WI38 (cell line): ENCODE results near the gene CAMKK2.

Experiments used
- H3K4me3 ChIP-seq: 2 replicates; pipeline ENCODE4 v1.5.1; 2011; ENCODE audit warnings: low read depth, mild to moderate bottlenecking, control low read depth, low read length
- TF ChIP-seq, protein P1 (sequence below): IDR thresholded peaks from 2 replicates; pipeline ENCODE4 v1.5.1; 2012; ENCODE audit warnings: low read depth, mild to moderate bottlenecking, control low read depth, low read length

CAMKK2 gene

GRCh38 chr12:121250359-121250758 lies 46.1 kb downstream of the CAMKK2 start:
- TF ChIP-seq, protein P1, sequence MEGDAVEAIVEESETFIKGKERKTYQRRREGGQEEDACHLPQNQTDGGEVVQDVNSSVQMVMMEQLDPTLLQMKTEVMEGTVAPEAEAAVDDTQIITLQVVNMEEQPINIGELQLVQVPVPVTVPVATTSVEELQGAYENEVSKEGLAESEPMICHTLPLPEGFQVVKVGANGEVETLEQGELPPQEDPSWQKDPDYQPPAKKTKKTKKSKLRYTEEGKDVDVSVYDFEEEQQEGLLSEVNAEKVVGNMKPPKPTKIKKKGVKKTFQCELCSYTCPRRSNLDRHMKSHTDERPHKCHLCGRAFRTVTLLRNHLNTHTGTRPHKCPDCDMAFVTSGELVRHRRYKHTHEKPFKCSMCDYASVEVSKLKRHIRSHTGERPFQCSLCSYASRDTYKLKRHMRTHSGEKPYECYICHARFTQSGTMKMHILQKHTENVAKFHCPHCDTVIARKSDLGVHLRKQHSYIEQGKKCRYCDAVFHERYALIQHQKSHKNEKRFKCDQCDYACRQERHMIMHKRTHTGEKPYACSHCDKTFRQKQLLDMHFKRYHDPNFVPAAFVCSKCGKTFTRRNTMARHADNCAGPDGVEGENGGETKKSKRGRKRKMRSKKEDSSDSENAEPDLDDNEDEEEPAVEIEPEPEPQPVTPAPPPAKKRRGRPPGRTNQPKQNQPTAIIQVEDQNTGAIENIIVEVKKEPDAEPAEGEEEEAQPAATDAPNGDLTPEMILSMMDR = no peak
- no peak overlapping the region for H3K4me3 ChIP-seq

- TF ChIP-seq, protein P1 = no peak
- no peak overlapping the region for H3K4me3 ChIP-seq
Measured at GRCh38 chr12:121248622-121249021, 47.9 kb downstream of the CAMKK2 start.

GRCh38 chr12:121246893-121247557 lies 49.5 kb downstream of the CAMKK2 start:
- TF ChIP-seq, protein P1 = no peak
- H3K4me3 ChIP-seq = no peak overlapping the region

- TF ChIP-seq, protein P1 = no peak
- no peak overlapping the region for H3K4me3 ChIP-seq
Measured at GRCh38 chr12:121245951-121246350, 50.6 kb downstream of the CAMKK2 start.

- TF ChIP-seq, protein P1 = no peak
- no peak overlapping the region for H3K4me3 ChIP-seq
Measured at GRCh38 chr12:121245031-121245430, 51.5 kb downstream of the CAMKK2 start.

DNA sequence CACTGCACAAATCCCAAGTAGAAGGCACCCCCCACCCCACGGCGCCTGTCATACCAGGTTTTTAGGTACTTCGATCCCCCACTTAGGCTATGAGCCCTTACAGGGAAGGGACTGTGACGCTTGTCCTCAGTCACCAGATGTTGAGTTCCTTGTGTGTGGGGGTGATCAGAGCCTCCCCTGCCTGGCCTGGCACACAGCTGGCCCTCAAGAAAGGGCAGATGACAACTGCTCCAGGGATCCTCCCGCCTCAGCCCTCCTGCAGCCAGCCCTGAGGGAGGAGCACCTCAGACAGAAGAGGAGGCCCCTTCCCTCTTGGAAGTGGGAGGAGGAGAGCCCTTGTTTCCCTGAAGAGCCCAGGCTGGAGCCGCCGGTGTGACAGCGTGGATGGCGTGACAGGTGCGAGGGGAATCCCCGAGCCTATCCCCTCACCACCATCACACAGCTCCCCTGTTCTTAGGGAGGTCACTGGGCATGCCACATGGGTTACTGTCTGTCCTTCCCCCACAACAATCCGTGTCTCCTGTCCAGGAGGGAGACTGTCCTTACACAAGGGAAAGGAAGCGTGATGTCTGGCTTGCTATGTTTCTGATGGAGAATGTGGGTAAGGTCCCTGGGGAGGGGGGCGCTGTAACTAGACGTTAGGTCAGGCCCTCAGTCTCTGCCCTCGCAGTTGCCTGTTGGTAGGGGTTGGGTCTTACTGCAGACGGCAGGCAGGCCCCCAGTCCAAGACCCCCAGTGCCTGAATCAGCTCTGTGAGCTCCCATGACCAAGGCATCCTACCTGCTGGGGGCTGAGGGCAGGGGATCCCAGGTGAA lies 55.1 kb downstream of the CAMKK2 start:
- H3K4me3 ChIP-seq = no peak overlapping the region
- TF ChIP-seq, protein P1 = no peak

DNA sequence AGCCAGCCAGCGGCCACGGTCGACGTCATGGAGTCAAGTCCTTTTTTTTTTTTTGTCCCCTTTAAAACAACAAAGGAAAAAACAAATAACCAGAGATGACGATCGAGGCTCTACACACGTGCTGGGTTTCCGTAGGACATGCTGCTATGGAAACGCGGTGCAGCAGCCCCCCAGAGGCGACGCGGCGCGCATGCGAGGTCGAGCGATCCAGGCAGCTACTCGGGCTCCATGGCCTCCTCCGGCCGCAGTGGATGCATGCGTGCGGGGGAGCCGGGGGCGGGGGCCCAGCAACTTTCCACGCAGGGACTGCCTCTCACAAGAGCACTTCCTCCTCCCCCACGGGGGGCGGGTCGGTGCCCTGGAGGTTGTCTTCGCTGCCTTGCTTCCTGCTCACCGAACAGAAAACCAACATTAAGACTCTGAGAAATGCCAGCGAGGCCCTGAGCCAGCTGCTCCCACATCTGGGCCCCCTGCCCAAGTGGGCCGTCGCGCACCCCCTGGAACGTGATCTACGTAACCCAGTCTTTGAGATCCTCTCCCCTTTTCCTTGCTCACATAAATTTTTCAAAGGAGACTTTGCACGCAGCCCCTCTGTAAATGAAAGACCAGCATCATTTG lies 55.9 kb downstream of the CAMKK2 start:
- TF ChIP-seq, protein P1 = no peak
- H3K4me3 ChIP-seq = no peak overlapping the region
